MM.1S (cell line): ENCODE results near the gene TEKT3.

Experiments used
- EZH2 ChIP-seq: fragments of 300-600 bp; sonication (generic); optimal IDR thresholded peaks from 2 replicates; pipeline ENCODE3; 2017; ENCODE audit warnings: low read depth, mild to moderate bottlenecking, antibody characterized with exemption, low read length, mixed read lengths
- TF ChIP-seq, protein P1 (sequence below): fragments of 300-600 bp; sonication (generic); IDR thresholded peaks from 2 replicates; pipeline ENCODE4 v1.5.1; 2016; ENCODE audit warnings: antibody characterized with exemption, low read length, mixed read lengths

DNA sequence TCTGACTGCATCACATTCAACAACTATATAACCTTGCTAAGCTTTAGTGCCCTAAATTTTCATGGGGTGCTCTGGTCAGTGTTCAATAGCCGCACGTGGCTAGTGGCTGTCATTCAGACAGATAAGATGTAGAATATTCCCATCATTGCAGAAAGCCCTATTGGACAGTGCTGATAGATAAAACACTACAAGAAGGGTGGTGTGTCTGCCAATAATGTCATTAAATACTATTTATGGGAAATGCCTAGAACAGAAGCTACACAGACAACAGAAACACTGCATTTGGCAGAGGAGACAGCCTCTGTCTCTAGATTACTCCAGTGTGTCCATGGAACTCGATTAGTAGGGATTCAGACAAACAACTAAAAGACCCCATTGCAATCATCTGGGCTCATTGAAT, 47.8 kb downstream of the TEKT3 start:
- TF ChIP-seq, protein P1, sequence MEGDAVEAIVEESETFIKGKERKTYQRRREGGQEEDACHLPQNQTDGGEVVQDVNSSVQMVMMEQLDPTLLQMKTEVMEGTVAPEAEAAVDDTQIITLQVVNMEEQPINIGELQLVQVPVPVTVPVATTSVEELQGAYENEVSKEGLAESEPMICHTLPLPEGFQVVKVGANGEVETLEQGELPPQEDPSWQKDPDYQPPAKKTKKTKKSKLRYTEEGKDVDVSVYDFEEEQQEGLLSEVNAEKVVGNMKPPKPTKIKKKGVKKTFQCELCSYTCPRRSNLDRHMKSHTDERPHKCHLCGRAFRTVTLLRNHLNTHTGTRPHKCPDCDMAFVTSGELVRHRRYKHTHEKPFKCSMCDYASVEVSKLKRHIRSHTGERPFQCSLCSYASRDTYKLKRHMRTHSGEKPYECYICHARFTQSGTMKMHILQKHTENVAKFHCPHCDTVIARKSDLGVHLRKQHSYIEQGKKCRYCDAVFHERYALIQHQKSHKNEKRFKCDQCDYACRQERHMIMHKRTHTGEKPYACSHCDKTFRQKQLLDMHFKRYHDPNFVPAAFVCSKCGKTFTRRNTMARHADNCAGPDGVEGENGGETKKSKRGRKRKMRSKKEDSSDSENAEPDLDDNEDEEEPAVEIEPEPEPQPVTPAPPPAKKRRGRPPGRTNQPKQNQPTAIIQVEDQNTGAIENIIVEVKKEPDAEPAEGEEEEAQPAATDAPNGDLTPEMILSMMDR, result no peak
- TF ChIP-seq EZH2, result no peak
